Measurements from ENCODE around the gene RFX4. TPM values are rescaled to one million over a fixed set of nuclear protein-coding genes. Genes with fewer than 3 reads are reported as not detected.

Gene RFX4
- polyA plus RNA-seq, 3 donors from 2014 or later: not detected

GRCh38 chr12:106783515-106783914 is 200.7 kb downstream of the RFX4 start:
- no peak overlapping the region for H3K27ac Mint-ChIP-seq
- no peaks in the 10 kb centered on the region for H3K9me3 Mint-ChIP-seq
- no peak overlapping the region for H3K4me3 Mint-ChIP-seq
- DNase-seq: no peak
- H3K36me3 Mint-ChIP-seq: peaks cover 0 to 20% (median 7%) of the 10 kb centered on the region in 3 donors
- no peaks in the 10 kb centered on the region for H3K27me3 Mint-ChIP-seq (ENCODE audit: low read depth in 3 of 3)
- H3K4me1 Mint-ChIP-seq: peaks cover 12 to 16% of the 10 kb centered on the region in 2 donors

GRCh38 chr12:106790020-106790419 is 207.2 kb downstream of the RFX4 start:
- no peaks in the 10 kb centered on the region for H3K27me3 Mint-ChIP-seq (ENCODE audit: low read depth in 3 of 3)
- no peaks in the 10 kb centered on the region for H3K4me1 Mint-ChIP-seq
- no peak for DNase-seq
- H3K4me3 Mint-ChIP-seq: no peak overlapping the region
- no peaks in the 10 kb centered on the region for H3K9me3 Mint-ChIP-seq
- no peak overlapping the region for H3K27ac Mint-ChIP-seq
- peaks cover 14 to 40% (median 17%) of the 10 kb centered on the region in 3 donors for H3K36me3 Mint-ChIP-seq

- Mint-ChIP-seq H3K27ac (no peak overlapping the region), H3K36me3 (peaks cover 14 to 30% (median 17%) of the 10 kb centered on the region in 3 donors), H3K27me3 (ENCODE audit: low read depth in 3 of 3) (no peaks in the 10 kb centered on the region), H3K9me3 (no peaks in the 10 kb centered on the region), H3K4me1 (no peaks in the 10 kb centered on the region), H3K4me3 (no peak overlapping the region)
- DNase-seq: no peak
Observed at GRCh38 chr12:106791531-106791930, 208.7 kb downstream of the RFX4 start.

- Mint-ChIP-seq H3K9me3 (no peaks in the 10 kb centered on the region), H3K36me3 (peaks cover 11 to 24% (median 14%) of the 10 kb centered on the region in 3 donors), H3K4me3 (no peak overlapping the region), H3K27me3 (ENCODE audit: low read depth in 3 of 3) (peaks cover 0 to 2% (median 0%) of the 10 kb centered on the region in 3 donors), H3K4me1 (no peaks in the 10 kb centered on the region), H3K27ac (no peak overlapping the region)
- no peak for DNase-seq
Observed at GRCh38 chr12:106794369-106794768, 211.6 kb downstream of the RFX4 start.

GRCh38 chr12:106801167-106801708 is 218.4 kb downstream of the RFX4 start:
- DNase-seq: no peak
- Mint-ChIP-seq H3K4me3 (no peak overlapping the region), H3K36me3 (peaks cover 6 to 15% (median 12%) of the 10 kb centered on the region in 3 donors), H3K27ac (no peak overlapping the region), H3K9me3 (no peaks in the 10 kb centered on the region), H3K4me1 (no peaks in the 10 kb centered on the region), H3K27me3 (ENCODE audit: low read depth in 3 of 3) (peaks cover 0 to 3% (median 2%) of the 10 kb centered on the region in 3 donors)

GRCh38 chr12:106801830-106802533 is 219.2 kb downstream of the RFX4 start:
- no peaks in the 10 kb centered on the region for H3K9me3 Mint-ChIP-seq
- peaks cover 11 to 20% (median 16%) of the 10 kb centered on the region in 3 donors for H3K36me3 Mint-ChIP-seq
- H3K27me3 Mint-ChIP-seq (ENCODE audit: low read depth in 3 of 3): peaks cover 0 to 3% (median 2%) of the 10 kb centered on the region in 3 donors
- no peak for DNase-seq
- no peak overlapping the region for H3K4me3 Mint-ChIP-seq
- H3K4me1 Mint-ChIP-seq: no peaks in the 10 kb centered on the region
- no peak overlapping the region for H3K27ac Mint-ChIP-seq

- H3K27ac Mint-ChIP-seq: peak overlapping the region in 1 of 6 donors; percentile 21
- H3K4me1 Mint-ChIP-seq: no peaks in the 10 kb centered on the region
- H3K9me3 Mint-ChIP-seq: no peaks in the 10 kb centered on the region
- peaks cover 13 to 19% (median 13%) of the 10 kb centered on the region in 3 donors for H3K36me3 Mint-ChIP-seq
- DNase-seq: no peak
- H3K27me3 Mint-ChIP-seq (ENCODE audit: low read depth in 3 of 3): peaks cover 0 to 3% (median 0%) of the 10 kb centered on the region in 3 donors
- no peak overlapping the region for H3K4me3 Mint-ChIP-seq
Observed at GRCh38 chr12:106804668-106805067, 221.9 kb downstream of the RFX4 start.

Other genes starting within 250 kb of the RFX4 start
- 1 to 10 TPM in 2 of 3 donors, not detected in 1; 4.0 to 6.4 TPM for gene POLR3B, start 225.3 kb upstream of the RFX4 start, polyA plus RNA-seq
- 1 to 10 TPM; 1.8 to 5.0 (median 4.4) TPM for gene RIC8B, start 191.7 kb downstream of the RFX4 start, polyA plus RNA-seq

All from immature natural killer cell (primary cell).